NCI-H1436 (cell line): ENCODE data around the gene SLC2A4RG.
A peak's percentile ranks its signal among the peaks of the same experiment; 100 is the strongest.

Experiments used
- DNase-seq: peaks from one replicate; lab custom pipeline; 2025; lab: John Stamatoyannopoulos, UW

SLC2A4RG gene

GRCh38 chr20:63741354-63741675 lies 1.7 kb downstream of the SLC2A4RG start:
- DNase-seq: no peak

- DNase-seq: no peak
These were observed 2.3 kb downstream of the SLC2A4RG start for GRCh38 chr20:63741676-63742380.

DNA sequence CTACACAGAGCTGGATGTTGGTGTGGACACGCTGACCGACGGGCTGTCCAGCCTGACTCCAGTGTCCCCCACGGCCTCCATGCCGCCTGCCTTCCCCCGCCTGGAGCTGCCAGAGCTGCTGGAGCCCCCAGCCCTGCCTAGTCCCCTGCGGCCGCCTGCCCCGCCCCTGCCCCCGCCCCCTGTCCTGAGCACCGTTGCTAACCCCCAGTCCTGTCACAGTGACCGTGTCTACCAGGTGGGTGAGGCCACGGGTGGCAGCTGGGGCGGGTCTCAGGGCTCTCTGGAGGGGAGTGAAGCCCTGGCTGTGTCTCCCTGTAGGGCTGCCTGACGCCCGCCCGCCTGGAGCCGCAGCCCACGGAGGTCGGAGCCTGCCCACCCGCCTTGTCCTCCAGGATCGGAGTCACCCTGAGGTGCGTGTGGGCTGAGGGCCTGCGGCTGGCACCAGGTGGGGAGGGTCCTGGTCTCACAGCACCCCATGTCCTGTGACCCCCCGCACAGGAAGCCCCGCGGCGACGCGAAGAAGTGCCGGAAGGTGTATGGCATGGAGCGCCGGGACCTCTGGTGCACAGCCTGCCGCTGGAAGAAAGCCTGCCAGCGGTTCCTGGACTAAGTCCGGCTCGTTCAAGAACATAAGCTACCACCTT lies 2.9 kb downstream of the SLC2A4RG start:
- no peak for DNase-seq

GRCh38 chr20:63743210-63743970 lies 3.8 kb downstream of the SLC2A4RG start:
- no peak for DNase-seq

DNA sequence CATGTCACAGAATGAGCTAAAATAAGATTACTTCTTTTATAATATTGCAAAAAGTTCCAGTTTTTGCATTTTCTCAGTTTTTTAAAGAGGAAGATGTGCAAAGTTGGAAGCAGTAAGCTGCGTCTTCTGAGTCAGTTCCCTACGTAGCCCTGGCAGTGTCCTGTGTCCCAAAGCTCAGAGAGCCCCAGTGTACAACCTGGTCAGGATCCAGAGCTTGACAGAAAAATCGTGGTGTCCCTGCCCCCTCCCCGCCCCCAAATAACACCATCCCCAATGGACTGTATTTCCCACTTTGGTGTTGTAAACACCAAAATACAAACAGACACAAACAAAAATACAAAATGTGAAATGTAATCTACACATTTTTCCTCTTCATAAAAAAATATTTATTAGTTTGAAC lies 4.6 kb downstream of the SLC2A4RG start:
- no peak for DNase-seq

DNA sequence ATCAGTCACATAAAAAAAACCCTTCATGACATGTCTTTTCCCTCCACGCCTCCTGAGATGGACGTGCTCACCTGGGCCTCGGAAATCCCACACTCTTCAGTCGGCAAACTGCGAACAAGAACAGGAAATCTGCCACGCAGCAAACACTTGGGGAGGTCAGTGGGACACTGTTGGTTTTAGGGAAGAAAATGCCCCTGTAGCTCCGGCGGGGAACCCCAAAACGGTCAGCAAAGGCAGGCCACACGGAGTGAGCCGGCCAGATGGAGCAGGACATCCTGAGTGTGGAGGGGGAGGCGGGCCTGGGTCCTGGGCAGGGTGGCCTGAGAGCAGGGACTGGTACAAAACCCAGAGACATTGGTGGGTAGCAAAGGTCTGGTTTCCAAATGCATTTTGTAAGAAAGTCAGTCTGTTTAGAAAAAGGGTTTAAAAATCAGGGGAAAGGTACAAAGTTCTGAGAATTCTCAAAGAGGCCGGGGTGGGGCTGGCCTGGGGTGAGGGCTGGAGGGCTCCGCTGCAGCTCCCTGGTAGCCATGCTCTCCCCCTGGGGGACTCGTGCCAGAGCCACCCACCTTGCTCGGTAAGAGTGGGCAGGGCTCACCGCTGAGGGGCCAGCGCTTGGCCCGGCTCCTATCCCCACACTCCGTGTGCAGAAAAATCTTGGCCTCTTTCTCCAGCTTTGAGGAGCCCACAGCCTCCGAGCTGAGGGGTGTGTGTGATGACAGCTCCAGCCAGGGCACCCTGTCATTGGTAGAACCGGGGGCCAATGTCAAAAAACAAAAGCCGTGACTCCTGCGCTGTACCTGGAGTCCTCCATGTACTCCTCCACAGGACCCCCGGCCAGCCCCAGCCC lies 5.2 kb downstream of the SLC2A4RG start:
- DNase-seq: no peak

DNA sequence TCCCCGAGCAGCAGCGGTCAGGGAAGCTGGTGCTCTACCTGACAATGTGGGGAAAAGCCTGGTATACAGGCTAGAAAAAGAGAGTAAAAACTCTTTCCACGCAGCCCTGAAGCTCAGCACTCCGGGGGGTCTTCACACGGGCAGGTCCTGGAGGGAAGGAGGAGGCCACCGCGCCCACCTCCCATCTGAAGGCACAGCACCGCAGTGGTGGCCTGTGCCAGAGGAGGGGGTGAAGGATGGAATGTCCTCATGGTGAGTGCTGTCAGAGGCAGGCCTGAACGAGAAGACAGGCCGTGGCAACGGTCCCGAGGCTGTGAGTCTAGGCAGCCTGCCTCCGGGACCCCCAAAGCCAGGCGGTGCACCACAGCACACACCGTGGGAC lies 5.8 kb downstream of the SLC2A4RG start:
- DNase-seq: no peak

DNA sequence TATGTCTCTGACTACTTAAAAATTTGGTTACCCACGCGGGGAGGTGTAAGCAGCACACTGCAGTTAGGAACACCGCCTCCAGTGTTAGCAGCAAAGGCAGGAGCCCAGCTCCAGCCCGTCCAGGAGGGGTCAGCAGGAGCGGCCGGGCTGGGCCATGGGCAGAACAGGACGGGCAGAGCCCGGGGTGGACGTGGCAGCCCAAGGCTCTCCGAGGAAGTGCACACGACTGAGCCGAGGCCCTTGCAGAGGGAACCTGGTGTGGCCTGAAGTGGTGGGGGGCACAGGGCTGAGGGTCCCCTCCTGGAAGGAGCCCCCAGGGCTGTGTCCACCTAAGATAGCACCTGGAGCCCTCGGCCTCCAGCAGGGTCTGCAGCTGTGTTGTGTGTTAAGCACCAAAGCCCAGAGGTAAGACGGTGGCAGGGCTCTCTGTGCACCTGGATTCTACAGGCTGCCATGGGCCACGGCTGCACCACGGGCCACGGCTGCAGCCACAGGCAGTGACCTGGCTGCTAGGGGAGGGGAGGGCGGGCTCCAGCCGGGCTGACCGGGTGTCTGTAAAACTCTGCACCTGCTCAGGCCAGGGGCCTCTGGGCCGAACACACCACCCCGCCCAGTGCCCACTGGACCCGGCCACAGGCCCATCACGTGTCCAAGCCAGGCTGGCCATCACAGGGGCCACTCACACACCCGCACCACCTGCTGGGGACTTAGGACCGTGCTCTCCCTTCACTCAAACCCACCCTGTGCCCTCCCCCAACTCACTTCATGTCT lies 6.6 kb downstream of the SLC2A4RG start:
- DNase-seq: no peak

GRCh38 chr20:63746751-63747315 lies 7.3 kb downstream of the SLC2A4RG start:
- no peak for DNase-seq

DNA sequence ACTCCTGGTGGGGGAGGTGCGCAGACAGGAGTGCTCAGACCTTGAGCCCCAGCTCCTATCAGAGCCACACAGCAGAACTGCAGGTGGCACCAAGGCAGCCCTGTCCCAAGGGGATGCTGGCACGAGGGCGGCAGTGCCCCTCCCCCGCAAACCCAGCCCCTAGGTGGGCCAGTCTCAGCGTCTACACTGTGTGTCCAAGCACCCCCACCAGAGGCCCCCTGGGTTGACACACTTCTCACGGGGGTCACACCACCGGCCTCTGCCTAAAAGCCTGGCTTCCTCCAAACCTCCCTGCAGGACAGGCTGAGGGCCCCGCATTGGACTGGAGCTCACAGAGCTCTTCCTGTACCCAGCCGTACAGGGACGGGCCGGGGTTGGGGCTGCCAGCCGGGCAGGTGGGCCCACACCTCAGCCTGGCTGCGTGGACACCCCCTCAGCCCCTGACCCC lies 8.1 kb downstream of the SLC2A4RG start:
- DNase-seq: peak; percentile 37

- DNase-seq: no peak
These were observed 8.7 kb downstream of the SLC2A4RG start for GRCh38 chr20:63748070-63748933.

DNA sequence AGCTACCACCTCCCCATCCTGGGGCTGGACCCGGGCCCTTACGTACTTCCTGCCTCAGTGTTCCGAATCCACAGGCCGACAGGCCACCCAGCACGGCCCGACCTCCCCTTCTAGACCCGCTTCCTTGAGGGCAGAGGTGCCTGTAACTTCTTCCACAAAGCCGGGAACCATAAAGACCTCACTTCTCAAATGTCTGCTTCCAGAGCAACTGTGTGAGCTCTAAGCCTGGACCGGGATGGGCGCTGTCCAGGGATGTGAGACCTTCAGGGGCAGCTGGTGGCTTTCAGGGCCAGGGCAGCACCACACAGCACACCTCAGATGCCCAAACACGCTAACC lies 9.3 kb downstream of the SLC2A4RG start:
- DNase-seq: no peak

- DNase-seq: no peak
These were observed 10.3 kb downstream of the SLC2A4RG start for GRCh38 chr20:63749597-63750508.

DNA sequence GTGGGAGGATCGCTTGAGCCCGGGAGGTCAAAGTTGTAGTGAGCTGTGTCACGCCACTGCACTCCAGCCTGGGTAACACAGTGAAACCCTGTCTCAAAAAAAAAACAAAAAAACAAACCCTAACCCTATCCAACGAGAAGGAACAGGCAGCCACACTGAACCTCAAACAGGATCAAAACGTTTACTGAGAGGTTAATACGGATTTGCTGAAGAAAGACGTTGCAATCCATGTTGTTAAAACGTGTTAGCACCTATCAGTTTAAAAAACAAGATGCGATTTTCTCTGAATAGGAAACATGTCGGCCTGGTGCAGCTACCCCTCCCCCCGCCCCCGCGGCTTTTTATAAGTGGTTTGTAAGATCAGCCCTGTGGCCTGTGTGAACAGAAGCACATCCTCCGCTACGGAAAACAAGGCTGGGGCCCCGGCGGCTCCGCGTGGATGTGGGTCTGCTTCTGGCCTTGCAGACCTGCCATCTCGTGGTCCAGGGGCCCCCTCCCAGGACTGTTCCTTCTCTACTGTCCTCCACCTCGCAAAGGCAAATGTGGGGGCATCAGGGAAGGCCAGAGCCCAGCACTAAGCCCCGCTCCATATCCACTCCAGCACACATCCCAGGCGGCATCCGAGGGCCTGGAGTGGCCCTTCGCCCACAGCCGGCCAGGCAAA lies 11.4 kb downstream of the SLC2A4RG start:
- no peak for DNase-seq

DNA sequence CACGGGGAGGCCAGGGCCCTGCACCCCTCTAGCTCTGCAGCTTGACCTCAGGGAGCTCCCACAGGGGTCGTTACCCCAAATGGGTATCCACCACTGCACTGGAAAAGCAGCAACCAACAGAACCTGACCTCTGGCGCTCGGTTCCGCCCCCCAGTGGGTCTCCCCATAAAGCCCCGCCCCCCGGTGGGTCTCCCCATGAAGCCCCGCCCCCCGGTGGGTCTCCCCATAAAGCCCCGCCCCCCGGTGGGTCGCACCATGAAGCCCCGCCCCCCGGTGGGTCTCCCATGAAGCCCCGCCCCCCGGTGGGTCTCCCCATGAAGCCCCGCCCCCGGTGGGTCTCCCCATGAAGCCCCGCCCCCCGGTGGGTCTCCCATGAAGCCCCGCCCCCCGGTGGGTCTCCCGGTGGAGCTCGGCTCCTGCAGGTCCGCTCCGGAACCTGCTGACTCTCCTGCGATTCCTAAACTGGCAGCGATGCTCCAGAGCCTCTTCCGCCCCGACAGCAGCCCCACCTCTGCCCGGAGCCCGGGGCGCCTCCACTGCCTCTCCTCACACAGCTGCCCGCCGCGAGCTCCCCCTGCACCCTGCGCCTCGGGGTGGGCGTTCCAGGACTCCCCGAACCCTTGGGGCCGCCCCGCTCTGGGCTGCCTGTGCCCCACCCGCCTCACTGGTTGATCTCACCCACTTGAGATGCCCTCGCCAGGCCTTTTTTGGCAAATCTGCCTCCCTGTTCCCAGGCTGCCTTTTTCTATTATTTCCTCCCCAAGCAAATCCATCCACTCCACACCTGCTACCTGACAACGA lies 12.1 kb downstream of the SLC2A4RG start:
- DNase-seq: peak; percentile 67

DNA sequence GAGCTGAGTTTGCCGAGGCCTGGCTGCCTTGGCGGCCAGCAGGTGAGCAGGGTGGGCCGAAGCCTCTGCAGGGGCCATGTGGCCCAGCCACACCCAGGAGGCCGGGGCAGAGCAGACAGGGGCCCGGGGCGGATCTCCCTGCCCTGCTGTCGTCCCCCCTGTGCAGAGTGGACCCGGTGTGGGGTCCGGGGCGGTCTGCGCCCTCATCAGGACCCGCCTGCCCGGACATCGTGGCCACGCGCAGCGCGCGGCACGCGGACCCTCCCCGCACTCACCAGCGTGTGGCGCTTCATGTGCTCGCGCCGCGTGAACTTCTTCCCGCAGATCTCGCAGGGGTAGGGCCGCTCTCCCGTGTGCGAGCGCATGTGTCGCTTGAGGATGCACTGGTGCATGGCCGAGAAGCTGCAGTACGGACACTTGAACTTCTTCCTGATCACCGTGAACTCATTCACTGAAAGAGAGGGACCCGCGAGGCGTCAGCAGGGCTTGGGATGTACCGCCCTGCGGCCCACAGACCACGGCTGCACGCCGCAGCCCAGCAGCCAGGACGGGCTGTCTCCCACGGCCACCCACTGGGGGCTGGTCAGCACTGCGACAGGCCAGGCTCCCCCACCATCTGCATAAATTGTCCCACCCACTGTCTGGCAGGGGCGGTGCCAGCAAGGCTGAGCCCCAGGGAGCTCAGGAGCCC lies 13.0 kb downstream of the SLC2A4RG start:
- DNase-seq: no peak

- no peak for DNase-seq
These were observed 13.8 kb downstream of the SLC2A4RG start for GRCh38 chr20:63753381-63753780.
